ENCODE measurements around the gene RTL10.

GRCh38 chr22:19903513-19903912 is 48.8 kb upstream of the RTL10 start:
- TF ChIP-seq CTCF (IDR thresholded peaks at IDR 0.05; ENCODE audit: low read length) (no peak), EZH2 (optimal IDR thresholded peaks at IDR 0.05; ENCODE audit: low read depth, low read length) (no peak)

Measured in MM.1S (cell line).